Measurements from ENCODE around the gene PEF1. TPM values are rescaled to one million over a fixed set of nuclear protein-coding genes. Genes with fewer than 3 reads are reported as not detected.
A peak's percentile ranks its signal among the peaks of the same experiment; 100 is the strongest.

Gene PEF1
- total RNA-seq, 1 donor from 2014 or later = 43.8 TPM

DNA sequence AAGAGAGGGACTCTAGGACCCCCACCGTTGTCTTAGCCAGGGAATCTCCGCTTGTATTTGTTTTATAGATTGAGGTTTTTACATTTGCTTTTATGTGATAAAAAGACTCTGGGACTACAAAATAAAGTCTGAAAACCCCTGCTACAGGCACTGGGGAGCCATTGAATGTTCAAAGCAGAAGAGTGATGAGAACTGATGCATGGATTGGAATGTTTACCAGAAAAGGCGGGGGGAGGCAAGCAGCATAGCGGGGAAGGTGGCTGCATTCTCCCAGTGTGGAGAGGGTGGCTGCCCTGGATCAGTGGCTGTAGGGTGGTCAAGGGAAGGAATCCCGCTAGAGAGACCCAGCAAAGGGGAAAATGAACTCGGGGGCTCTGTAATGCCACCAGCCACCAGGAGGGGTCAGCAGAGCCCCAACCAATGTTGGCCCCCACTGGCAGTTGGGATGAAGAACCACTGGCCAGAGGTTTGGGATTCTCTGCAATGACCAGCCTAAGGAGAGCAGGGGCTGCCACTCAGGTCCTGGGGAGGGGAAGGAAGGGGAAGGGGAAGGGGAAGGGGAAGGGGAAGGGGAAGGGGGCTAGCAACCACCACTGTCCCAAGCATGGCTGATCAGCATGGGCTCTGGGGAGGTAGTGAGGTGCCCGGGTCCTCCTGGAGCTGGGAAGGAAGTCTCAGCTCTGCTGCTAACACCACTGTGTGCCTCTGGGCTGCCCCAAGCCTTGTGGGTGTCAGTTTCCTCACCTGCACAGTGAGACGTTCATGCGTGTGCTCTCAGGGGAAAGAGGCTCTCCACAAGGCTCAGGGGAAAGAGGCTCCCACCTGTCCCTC lies 19.2 kb upstream of the PEF1 start:
- TF ChIP-seq, protein P1, sequence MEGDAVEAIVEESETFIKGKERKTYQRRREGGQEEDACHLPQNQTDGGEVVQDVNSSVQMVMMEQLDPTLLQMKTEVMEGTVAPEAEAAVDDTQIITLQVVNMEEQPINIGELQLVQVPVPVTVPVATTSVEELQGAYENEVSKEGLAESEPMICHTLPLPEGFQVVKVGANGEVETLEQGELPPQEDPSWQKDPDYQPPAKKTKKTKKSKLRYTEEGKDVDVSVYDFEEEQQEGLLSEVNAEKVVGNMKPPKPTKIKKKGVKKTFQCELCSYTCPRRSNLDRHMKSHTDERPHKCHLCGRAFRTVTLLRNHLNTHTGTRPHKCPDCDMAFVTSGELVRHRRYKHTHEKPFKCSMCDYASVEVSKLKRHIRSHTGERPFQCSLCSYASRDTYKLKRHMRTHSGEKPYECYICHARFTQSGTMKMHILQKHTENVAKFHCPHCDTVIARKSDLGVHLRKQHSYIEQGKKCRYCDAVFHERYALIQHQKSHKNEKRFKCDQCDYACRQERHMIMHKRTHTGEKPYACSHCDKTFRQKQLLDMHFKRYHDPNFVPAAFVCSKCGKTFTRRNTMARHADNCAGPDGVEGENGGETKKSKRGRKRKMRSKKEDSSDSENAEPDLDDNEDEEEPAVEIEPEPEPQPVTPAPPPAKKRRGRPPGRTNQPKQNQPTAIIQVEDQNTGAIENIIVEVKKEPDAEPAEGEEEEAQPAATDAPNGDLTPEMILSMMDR (IDR thresholded peaks at IDR 0.05; ENCODE audit: unreplicated experiment) = peak; percentile 79
- Mint-ChIP-seq H3K27me3 (ENCODE audit: low read depth) (no peaks in the 10 kb centered on the region), H3K27ac (no peak overlapping the region), H3K36me3 (peaks cover 13% of the 10 kb centered on the region), H3K9me3 (no peaks in the 10 kb centered on the region), H3K4me3 (no peak overlapping the region), H3K4me1 (peaks cover 14% of the 10 kb centered on the region)
- peak in 1 of 2 experiments; percentile 86 for DNase-seq (ENCODE audit: low spot score in 2 of 2, unreplicated experiment in 2 of 2)

DNA sequence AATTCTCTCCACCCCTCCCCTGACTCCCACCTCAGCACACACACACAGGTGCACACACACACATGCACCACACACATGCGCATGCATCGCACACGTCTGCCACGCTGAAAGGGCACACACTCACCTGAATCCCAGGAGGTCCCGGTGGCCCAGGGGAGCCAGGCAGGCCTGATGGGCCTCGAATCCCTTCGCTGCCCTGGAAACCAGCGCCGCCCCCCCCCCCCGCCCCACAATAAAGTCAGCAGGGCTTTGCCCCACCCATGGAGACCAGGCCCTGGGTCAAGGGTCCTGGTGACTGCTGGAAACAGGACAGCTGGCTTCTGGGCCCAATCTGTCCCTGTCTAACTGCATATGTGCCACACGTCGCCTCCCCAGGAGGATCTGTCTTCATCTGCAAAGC lies 17.8 kb upstream of the PEF1 start:
- no peaks in the 10 kb centered on the region for H3K27me3 Mint-ChIP-seq (ENCODE audit: low read depth)
- TF ChIP-seq, protein P1 (IDR thresholded peaks at IDR 0.05; ENCODE audit: unreplicated experiment) = no peak
- no peak overlapping the region for H3K27ac Mint-ChIP-seq
- DNase-seq (ENCODE audit: low spot score in 2 of 2, unreplicated experiment in 2 of 2) = no peak
- no peaks in the 10 kb centered on the region for H3K9me3 Mint-ChIP-seq
- H3K4me3 Mint-ChIP-seq = no peak overlapping the region
- peaks cover 17% of the 10 kb centered on the region for H3K36me3 Mint-ChIP-seq
- peaks cover 11% of the 10 kb centered on the region for H3K4me1 Mint-ChIP-seq

DNA sequence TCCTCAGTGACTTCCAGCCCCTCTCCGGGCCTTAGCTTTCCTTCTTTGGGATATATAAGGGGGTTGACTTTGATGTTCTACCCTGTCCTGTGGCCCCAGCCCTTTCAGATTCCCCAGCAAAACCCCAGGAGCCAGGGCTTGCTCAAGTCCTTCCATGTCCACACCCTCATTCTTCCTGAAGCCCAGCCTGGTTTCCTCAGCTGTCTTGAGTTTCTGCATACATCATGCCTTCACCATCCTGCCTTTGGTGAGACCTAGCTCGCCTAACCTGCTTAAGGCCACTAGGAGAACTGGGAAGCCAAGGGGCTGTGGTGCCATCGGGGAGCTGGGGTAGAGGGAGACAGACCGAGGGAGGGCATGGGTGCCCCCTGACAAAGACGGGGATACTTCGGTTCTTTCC lies 17.2 kb upstream of the PEF1 start:
- Mint-ChIP-seq H3K36me3 (peaks cover 17% of the 10 kb centered on the region), H3K4me1 (peaks cover 10% of the 10 kb centered on the region), H3K27me3 (ENCODE audit: low read depth) (no peaks in the 10 kb centered on the region), H3K4me3 (no peak overlapping the region), H3K9me3 (no peaks in the 10 kb centered on the region), H3K27ac (no peak overlapping the region)
- TF ChIP-seq, protein P1 (IDR thresholded peaks at IDR 0.05; ENCODE audit: unreplicated experiment) = no peak
- no peak for DNase-seq (ENCODE audit: low spot score in 2 of 2, unreplicated experiment in 2 of 2)

DNA sequence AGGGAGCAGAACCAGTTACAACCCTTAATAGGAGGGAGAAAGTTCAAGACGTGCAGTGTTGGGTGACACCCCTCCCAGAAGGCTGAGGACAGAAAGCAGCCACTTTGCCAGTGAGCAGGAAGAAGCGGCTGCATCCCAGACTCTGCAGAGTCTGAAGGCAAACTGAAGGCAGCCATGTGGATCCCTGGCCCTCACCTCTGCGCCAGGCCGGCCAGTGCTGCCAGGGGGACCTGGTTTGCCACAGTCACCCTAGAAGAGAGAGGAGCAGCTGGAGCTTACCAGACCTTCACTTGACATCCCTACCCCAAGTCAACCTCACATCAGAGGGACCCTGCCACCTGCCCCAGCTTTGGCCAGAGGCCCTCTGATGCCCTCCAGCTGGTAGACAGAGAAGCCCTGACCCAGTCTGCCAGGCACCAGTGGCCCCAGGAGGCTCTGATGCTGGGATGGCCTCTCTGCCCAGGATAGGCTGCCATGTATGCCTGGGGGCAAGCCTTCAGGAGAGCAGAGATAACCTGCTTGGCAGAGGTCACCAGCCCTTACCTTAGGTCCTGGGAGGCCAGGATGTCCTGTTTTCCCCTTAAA lies 16.3 kb upstream of the PEF1 start:
- no peak overlapping the region for H3K27ac Mint-ChIP-seq
- TF ChIP-seq, protein P1 (IDR thresholded peaks at IDR 0.05; ENCODE audit: unreplicated experiment) = no peak
- no peak overlapping the region for H3K4me3 Mint-ChIP-seq
- no peaks in the 10 kb centered on the region for H3K27me3 Mint-ChIP-seq (ENCODE audit: low read depth)
- peaks cover 20% of the 10 kb centered on the region for H3K36me3 Mint-ChIP-seq
- DNase-seq (ENCODE audit: low spot score in 2 of 2, unreplicated experiment in 2 of 2) = no peak
- H3K4me1 Mint-ChIP-seq = peaks cover 1% of the 10 kb centered on the region
- no peaks in the 10 kb centered on the region for H3K9me3 Mint-ChIP-seq

DNA sequence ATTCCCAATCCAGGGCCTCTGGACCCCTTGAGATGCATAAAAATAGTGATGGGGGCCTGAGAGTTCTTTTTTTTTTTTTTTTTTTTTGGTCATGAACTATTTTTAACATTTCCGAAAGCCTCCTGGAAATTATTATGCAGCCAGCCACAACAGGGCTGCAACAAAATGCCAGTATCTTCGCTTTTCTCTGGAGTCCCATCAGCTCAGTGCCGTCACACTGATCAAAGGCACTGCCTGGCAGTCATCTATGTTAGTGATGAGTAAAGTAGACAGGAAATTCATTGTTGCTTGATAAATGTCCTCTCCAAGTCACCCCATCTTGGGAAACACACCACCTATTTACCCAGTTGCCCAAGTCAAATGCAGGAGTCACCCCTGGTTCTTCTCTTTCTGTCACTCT lies 15.2 kb upstream of the PEF1 start:
- DNase-seq (ENCODE audit: low spot score in 2 of 2, unreplicated experiment in 2 of 2) = no peak
- H3K36me3 Mint-ChIP-seq = peaks cover 24% of the 10 kb centered on the region
- no peaks in the 10 kb centered on the region for H3K9me3 Mint-ChIP-seq
- H3K4me3 Mint-ChIP-seq = no peak overlapping the region
- H3K27ac Mint-ChIP-seq = no peak overlapping the region
- TF ChIP-seq, protein P1 (IDR thresholded peaks at IDR 0.05; ENCODE audit: unreplicated experiment) = no peak
- no peaks in the 10 kb centered on the region for H3K4me1 Mint-ChIP-seq
- H3K27me3 Mint-ChIP-seq (ENCODE audit: low read depth) = no peaks in the 10 kb centered on the region
